ENCODE results near the gene CTBS. TPM values are rescaled to one million over a fixed set of nuclear protein-coding genes. Genes with fewer than 3 reads are reported as not detected.

Gene CTBS
- total and polyA plus RNA-seq, 2 of the 4 experiments (the other 2 are of a cell fraction): 5.9 to 12.4 TPM

DNA sequence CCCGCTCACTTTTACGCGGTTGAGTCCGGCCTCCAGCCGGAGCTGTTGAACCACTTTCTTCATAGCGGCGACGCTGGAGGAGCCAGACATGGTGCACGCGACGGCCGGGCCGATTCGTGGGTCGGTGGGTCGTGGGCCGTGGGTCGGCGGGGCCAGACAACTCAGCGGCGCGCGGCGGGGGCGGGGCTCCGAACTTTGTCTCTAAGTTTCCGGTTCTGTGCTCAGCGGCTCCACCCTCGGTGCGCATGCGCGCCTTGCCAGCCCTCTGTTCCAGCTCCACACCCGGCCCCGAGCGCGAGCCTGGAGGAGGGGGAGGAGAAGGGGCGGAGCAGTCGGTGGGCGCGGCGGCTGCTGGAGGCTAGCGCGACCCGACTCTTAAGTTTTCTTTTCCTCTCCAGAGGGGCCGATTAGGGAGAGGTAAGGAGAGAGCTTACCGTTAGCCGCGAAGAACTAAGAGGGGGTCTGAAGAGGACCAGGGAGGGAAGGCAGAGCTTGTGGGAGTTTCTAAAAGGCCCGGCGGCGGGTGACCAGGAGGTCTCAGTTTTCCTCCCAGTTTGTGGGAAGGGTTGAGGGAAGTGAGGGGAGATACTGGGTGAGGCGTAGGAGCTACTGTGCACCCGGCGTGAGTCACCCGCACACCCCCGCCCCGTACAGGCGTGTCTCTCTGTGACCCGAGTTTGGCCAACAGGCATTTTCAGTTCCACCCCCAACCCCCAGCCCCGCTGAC lies 68.1 kb downstream of the CTBS start, which contains the start of the genes GNG5 and SPATA1:
Gene GNG5 (minus strand): TSS at position 580 of the 727 bp plus-strand sequence. CDS start 490 bp downstream, at position 90.
Gene SPATA1 (plus strand): TSS at position 385 of the 727 bp plus-strand sequence. CDS start 9,974 bp downstream, outside the sequence.
- ChIA-PET CTCF (interaction anchor here (0.7 kb wide), 1 partner anchor 103 kb away, joined by 3 read pairs; no protein-coding TSS in a partner anchor), POLR2A (ENCODE audit: unreplicated experiment) (interaction anchor here (0.5 to 1.5 kb wide), 7 partner anchors 16 to 302 kb away, joined by 3 to 10 read pairs (median 4); partner anchors contain the start of gene CTBS)
- peak within 1 kb of the TSS; percentile 78 for H4K5ac ChIP-seq (ENCODE audit: low read depth, low read length)
- intact Hi-C loops (cut with micrococcal nuclease): loop anchor here (1.0 to 5.0 kb wide), 4 partner anchors 68 to 364 kb away; partner anchors contain the start of genes CTBS and PRKACB
- peak within 1 kb of the TSS; percentile 40 to 93 for H4K8ac ChIP-seq (ENCODE audit: low read depth in 2 of 2, low read length in 2 of 2)
- no TSS peak for BruUV-seq (replicated peaks)
- peak within 1 kb of the TSS; percentile 85 for H2BK5ac ChIP-seq (ENCODE audit: low read depth, low read length, poor library complexity, severe bottlenecking)
- H2BK20ac ChIP-seq (ENCODE audit: low read depth, low read length): 0 out of 2 replicates have a peak within 1 kb of the TSS, but pooled peaks have one; percentile 71
- H3K9me1 ChIP-seq (ENCODE audit: insufficient read depth, low read length): no peaks in the 10 kb centered on the region; the same call in 1 of the 2 replicates
- no peaks in the 10 kb centered on the region for H3K9me3 ChIP-seq (ENCODE audit: control insufficient read depth, insufficient read depth, low read length)
- H2AK5ac ChIP-seq (ENCODE audit: low read depth, low read length): peak within 1 kb of the TSS; percentile 79
- H2AFZ ChIP-seq (replicated peaks; ENCODE audit: low read length, poor library complexity): peak within 1 kb of the TSS; percentile 87
- H3K9ac ChIP-seq (ENCODE audit: low read depth, low read length): peak within 1 kb of the TSS; percentile 97
- peak within 1 kb of the TSS; percentile 92 for H3K4me3 ChIP-seq (ENCODE audit: insufficient read depth, low read depth, low read length)
- H3K14ac ChIP-seq (replicated peaks; ENCODE audit: low read depth, low read length): peak within 1 kb of the TSS; percentile 99
- H3K27ac ChIP-seq (ENCODE audit: insufficient read depth, low read length): peak within 1 kb of the TSS; percentile 95
- peak within 1 kb of the TSS; percentile 97 for H3K4ac ChIP-seq (ENCODE audit: low read depth, low read length)
- peak within 1 kb of the TSS; percentile 92 for H2AK9ac ChIP-seq (replicated peaks; ENCODE audit: low read depth, low read length, poor library complexity)
- peak within 1 kb of the TSS; percentile 94 for H2BK120ac ChIP-seq (ENCODE audit: low read depth, low read length)
- H3K79me1 ChIP-seq (ENCODE audit: low read depth in 1 of 2, low read length in 2 of 2): peaks cover 5 to 29% of the 10 kb centered on the region in 2 experiments; a peak in 3 of 4 replicates
- peaks cover 40% of the 10 kb centered on the region for H4K20me1 ChIP-seq (ENCODE audit: insufficient read depth, low read length)
- DNase-seq (peak; percentile 95), ATAC-seq (ENCODE audit: low read depth) (peak; percentile 94)
- in situ Hi-C loops (cut with MboI; ENCODE audit: low sequenced_read_pairs): no loop called here
- peaks cover under 1% of the 10 kb centered on the region; the same call in 1 of the 2 replicates for H3K36me3 ChIP-seq (ENCODE audit: control insufficient read depth, insufficient read depth, low read length)
- no peaks in the 10 kb centered on the region for H3K27me3 ChIP-seq (ENCODE audit: control insufficient read depth, insufficient read depth, low read length)
- H3K23ac ChIP-seq (ENCODE audit: low read depth, low read length): peak within 1 kb of the TSS; percentile 98
- peak within 1 kb of the TSS; percentile 78 for H2BK15ac ChIP-seq (ENCODE audit: low read depth, low read length)
- 0% methylated on average over 8 of the region's 60 CpGs; no CpG with 5 or more reads in 1 of the 2 experiments for WGBS, 2 experiments (ENCODE audit: extremely low coverage in 2 of 2, insufficient read length in 1 of 2)
- peak within 1 kb of the TSS; percentile 97 for H3K56ac ChIP-seq (ENCODE audit: extremely low read depth, insufficient read depth, low read length)
- peaks cover 6% of the 10 kb centered on the region; the same call in 1 of the 2 replicates for H3K4me1 ChIP-seq (ENCODE audit: control insufficient read depth, insufficient read depth, low read length)
- peak within 1 kb of the TSS; percentile 91 for H4K91ac ChIP-seq (ENCODE audit: insufficient read depth, low read depth, low read length)
- dilution Hi-C loops (cut with HindIII; ENCODE audit: low sequenced_read_pairs, unreplicated experiment): no loop called here
- peak within 1 kb of the TSS; percentile 99 for H3K4me2 ChIP-seq (ENCODE audit: low read depth, low read length)
- H3K18ac ChIP-seq (ENCODE audit: low read depth, low read length): peak within 1 kb of the TSS; percentile 66
- TF ChIP-seq RAD21 (IDR thresholded peaks at IDR 0.05; ENCODE audit: low read length) (peak; percentile 0; the same call in 1 of the 2 replicates), FOS (IDR thresholded peaks at IDR 0.05; ENCODE audit: low read depth, low read length) (peak; percentile 75), RFX5 (IDR thresholded peaks at IDR 0.05; ENCODE audit: low read depth, low read length) (no peak), CEBPB (IDR thresholded peaks at IDR 0.05; ENCODE audit: low read depth, low read length) (no peak), CHD1 (IDR thresholded peaks at IDR 0.05; ENCODE audit: low read depth, low read length) (no peak), BHLHE40 (IDR thresholded peaks at IDR 0.05; ENCODE audit: low read depth, low read length) (peak; percentile 63; the same call in 1 of the 2 replicates), POLR2A (IDR thresholded peaks at IDR 0.05; ENCODE audit: low read depth, low read length) (peak; percentile 95), SMC3 (IDR thresholded peaks at IDR 0.05; ENCODE audit: low read depth, low read length) (no peak; the same call in 1 of the 2 replicates), MAFK (IDR thresholded peaks at IDR 0.05; ENCODE audit: low read depth, low read length) (peak; percentile 1; the same call in 1 of the 2 replicates), RCOR1 (IDR thresholded peaks at IDR 0.05; ENCODE audit: insufficient replicate concordance, low read length) (no peak)
- TF ChIP-seq, protein P1, sequence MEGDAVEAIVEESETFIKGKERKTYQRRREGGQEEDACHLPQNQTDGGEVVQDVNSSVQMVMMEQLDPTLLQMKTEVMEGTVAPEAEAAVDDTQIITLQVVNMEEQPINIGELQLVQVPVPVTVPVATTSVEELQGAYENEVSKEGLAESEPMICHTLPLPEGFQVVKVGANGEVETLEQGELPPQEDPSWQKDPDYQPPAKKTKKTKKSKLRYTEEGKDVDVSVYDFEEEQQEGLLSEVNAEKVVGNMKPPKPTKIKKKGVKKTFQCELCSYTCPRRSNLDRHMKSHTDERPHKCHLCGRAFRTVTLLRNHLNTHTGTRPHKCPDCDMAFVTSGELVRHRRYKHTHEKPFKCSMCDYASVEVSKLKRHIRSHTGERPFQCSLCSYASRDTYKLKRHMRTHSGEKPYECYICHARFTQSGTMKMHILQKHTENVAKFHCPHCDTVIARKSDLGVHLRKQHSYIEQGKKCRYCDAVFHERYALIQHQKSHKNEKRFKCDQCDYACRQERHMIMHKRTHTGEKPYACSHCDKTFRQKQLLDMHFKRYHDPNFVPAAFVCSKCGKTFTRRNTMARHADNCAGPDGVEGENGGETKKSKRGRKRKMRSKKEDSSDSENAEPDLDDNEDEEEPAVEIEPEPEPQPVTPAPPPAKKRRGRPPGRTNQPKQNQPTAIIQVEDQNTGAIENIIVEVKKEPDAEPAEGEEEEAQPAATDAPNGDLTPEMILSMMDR (conservative IDR thresholded peaks at IDR 0.05; ENCODE audit: low read depth, low read length): 0 out of 2 replicates have a peak, but pooled peaks have one; percentile 1
- TF ChIP-seq, protein P2, sequence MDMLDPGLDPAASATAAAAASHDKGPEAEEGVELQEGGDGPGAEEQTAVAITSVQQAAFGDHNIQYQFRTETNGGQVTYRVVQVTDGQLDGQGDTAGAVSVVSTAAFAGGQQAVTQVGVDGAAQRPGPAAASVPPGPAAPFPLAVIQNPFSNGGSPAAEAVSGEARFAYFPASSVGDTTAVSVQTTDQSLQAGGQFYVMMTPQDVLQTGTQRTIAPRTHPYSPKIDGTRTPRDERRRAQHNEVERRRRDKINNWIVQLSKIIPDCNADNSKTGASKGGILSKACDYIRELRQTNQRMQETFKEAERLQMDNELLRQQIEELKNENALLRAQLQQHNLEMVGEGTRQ (IDR thresholded peaks at IDR 0.05; ENCODE audit: low read depth, low read length): no peak
- TF ChIP-seq, protein P3, sequence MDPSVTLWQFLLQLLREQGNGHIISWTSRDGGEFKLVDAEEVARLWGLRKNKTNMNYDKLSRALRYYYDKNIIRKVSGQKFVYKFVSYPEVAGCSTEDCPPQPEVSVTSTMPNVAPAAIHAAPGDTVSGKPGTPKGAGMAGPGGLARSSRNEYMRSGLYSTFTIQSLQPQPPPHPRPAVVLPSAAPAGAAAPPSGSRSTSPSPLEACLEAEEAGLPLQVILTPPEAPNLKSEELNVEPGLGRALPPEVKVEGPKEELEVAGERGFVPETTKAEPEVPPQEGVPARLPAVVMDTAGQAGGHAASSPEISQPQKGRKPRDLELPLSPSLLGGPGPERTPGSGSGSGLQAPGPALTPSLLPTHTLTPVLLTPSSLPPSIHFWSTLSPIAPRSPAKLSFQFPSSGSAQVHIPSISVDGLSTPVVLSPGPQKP (IDR thresholded peaks at IDR 0.05; ENCODE audit: borderline replicate concordance, low read depth, low read length): no peak
